Mesothelial cell of epicardium (in vitro differentiated cells): ENCODE measurements around the gene INHBC. TPM values are rescaled to one million over a fixed set of nuclear protein-coding genes. Genes with fewer than 3 reads are reported as not detected.

Source experiments
- DNase-seq, 2 experiments: peaks; one replicate each; pipeline ENCODE4 v3.0.0; 2021; ENCODE audit warnings: low spot score in 2 of 2; ENCODE audit not compliant: unreplicated experiment in 2 of 2
- H3K27ac Mint-ChIP-seq: 2 replicates; pipeline ENCODE4 v1.8.0; 2021; ENCODE audit warnings: mixed read lengths
- H3K27me3 Mint-ChIP-seq: 2 replicates; pipeline ENCODE4 v1.8.0; 2021; ENCODE audit warnings: low read depth, mixed read lengths
- H3K36me3 Mint-ChIP-seq: 2 replicates; pipeline ENCODE4 v1.8.0; 2021; ENCODE audit warnings: mixed read lengths
- H3K4me1 Mint-ChIP-seq: 2 replicates; pipeline ENCODE4 v1.8.0; 2021; ENCODE audit warnings: mixed read lengths
- H3K4me3 Mint-ChIP-seq: 2 replicates; pipeline ENCODE4 v1.8.0; 2021; ENCODE audit warnings: mild to moderate bottlenecking, moderate library complexity, mixed read lengths
- H3K9me3 Mint-ChIP-seq: 2 replicates; pipeline ENCODE4 v1.8.0; 2021; ENCODE audit warnings: mixed read lengths
- CTCF ChIP-seq: fragments of 200-600 bp; sonication (generic); IDR thresholded peaks from one replicate; pipeline ENCODE4 v1.5.0; 2021; ENCODE audit warnings: antibody characterized with exemption; ENCODE audit not compliant: unreplicated experiment
- total RNA-seq: library from RNA; stranded (reverse); gene quantifications from 3 replicates; pipeline ENCODE4 v1.2.1, GENCODE V29; 2021

INHBC gene
- total RNA-seq, 1 donor from 2014 or later: 0.31 TPM

DNA sequence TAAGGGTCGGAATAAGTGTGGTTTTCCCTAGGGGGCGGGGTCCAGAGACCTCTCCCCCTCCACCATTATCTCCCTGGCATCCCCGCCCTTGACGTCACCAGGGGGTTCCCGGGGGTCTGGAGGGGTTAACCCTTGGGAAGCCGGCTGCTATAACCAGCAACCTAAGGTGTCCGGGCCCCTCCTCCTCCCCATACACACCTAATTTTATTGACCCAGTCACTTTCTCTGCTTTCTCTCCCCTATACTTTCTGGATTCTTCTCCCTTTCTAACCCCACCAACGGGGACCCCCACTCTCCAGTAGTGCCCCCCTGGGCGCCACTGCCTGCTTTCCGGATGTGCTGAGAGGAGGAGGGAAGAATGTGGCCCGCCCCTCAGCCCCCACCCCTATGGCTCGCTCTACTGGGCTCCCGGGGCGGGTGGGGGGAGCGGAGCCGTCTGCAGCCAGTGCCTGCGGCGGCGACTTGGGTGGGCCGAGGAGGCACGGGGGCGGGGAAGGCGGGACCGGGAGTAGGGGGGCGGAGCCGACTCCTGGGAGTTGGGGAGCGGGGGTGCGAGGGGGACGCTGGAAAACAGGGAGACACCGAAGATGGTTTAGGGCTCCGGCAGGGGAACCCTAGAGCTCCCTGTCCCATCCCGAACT lies 26.8 kb downstream of the INHBC start:
- peak; percentile 61 to 74 for DNase-seq
- Mint-ChIP-seq H3K27me3 (peaks cover 54% of the 10 kb centered on the region), H3K27ac (peak overlapping the region; percentile 92), H3K9me3 (no peaks in the 10 kb centered on the region), H3K36me3 (no peaks in the 10 kb centered on the region), H3K4me1 (peaks cover 27% of the 10 kb centered on the region), H3K4me3 (peak overlapping the region; percentile 81)
- TF ChIP-seq CTCF: no peak

DNA sequence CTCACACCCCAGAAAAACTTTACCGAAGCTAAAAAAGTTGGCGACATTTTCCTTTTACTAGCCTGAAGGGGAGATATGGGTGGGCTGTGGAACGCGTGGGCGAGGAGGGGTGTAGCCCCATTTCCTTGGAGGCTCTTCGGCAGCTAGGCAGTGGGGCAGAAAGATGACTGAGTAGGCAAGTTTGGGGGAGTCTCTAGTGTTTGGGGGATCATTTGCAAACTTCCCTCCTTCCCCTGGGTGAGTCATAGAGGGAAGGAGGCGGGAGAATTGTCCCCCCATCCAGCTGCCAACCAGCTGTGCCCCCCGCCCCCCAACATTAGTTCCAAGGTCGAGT lies 27.3 kb downstream of the INHBC start:
- peak overlapping the region; percentile 81 for H3K4me3 Mint-ChIP-seq
- H3K9me3 Mint-ChIP-seq: no peaks in the 10 kb centered on the region
- no peak for DNase-seq
- H3K27me3 Mint-ChIP-seq: peaks cover 56% of the 10 kb centered on the region
- TF ChIP-seq CTCF: no peak
- no peaks in the 10 kb centered on the region for H3K36me3 Mint-ChIP-seq
- H3K4me1 Mint-ChIP-seq: peaks cover 27% of the 10 kb centered on the region
- peak overlapping the region; percentile 92 for H3K27ac Mint-ChIP-seq

DNA sequence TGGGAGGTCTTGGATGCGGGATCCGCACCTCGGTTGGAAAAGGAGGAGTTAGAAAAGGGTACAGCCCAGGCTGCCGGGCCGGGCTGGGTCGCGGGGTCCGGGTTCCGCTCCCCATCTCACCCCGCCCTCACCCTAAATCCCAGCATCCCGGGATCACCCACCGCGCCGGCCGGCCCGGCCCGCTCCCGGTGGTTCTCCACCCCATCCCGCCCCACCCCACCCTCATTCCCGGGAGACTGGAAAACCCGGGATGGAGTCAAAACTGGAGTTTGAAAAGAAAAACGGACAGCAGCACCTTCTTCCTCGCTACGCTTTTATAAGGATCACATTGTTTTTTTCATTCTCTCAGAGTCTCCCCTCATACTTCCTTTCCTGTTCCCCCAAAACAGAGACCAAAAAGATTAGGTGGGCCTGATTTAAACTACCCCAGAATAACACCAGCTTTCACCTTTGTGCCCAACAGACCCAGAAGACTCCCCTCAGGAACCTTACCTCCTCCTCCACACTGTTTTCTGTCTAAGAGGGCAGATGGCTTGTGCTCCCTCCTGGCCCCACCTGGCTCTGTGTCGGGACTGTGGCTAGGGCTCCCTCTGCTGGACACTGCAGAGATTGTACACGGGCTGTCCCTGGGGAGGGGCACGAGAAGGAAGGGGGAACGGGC lies 27.8 kb downstream of the INHBC start:
- DNase-seq: peak; percentile 74 to 93
- Mint-ChIP-seq H3K36me3 (no peaks in the 10 kb centered on the region), H3K4me3 (peak overlapping the region; percentile 81), H3K4me1 (peaks cover 27% of the 10 kb centered on the region), H3K9me3 (no peaks in the 10 kb centered on the region), H3K27me3 (peaks cover 61% of the 10 kb centered on the region), H3K27ac (peak overlapping the region; percentile 92)
- TF ChIP-seq CTCF: peak; percentile 78

DNA sequence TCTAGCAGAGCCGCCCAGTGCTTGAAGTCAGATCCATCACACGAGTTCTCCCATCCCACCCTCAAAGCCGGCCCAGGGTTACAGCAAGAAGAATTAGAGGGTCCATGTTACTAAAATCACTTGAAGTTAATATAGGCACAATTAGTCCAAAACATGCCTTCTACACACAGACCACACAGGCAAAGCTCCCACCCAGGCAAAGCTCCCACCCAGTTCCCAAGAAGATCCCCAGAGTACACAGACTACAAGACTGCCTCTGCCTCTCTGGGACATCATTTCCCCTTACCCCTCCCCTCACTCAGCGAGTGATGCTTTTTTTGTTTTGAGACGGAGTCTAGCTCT lies 28.3 kb downstream of the INHBC start:
- TF ChIP-seq CTCF: peak; percentile 42
- Mint-ChIP-seq H3K27ac (no peak overlapping the region), H3K4me1 (peaks cover 27% of the 10 kb centered on the region), H3K4me3 (peak overlapping the region; percentile 69), H3K27me3 (peaks cover 66% of the 10 kb centered on the region), H3K36me3 (no peaks in the 10 kb centered on the region), H3K9me3 (no peaks in the 10 kb centered on the region)
- no peak for DNase-seq

GRCh38 chr12:57464569-57464968 lies 30.0 kb downstream of the INHBC start:
- H3K36me3 Mint-ChIP-seq: no peaks in the 10 kb centered on the region
- no peak overlapping the region for H3K27ac Mint-ChIP-seq
- peaks cover 20% of the 10 kb centered on the region for H3K4me1 Mint-ChIP-seq
- H3K9me3 Mint-ChIP-seq: no peaks in the 10 kb centered on the region
- no peak overlapping the region for H3K4me3 Mint-ChIP-seq
- no peak for DNase-seq
- TF ChIP-seq CTCF: no peak
- peaks cover 83% of the 10 kb centered on the region for H3K27me3 Mint-ChIP-seq
